GM20000 (cell line): ENCODE measurements around the gene CCL18.
"Not testable (repeated sequence)": the region's sequence is repeated elsewhere in the genome, so short reads cannot be mapped to it uniquely, and the experiment has no call there.

Experiments used
- DNase-seq: peaks from one replicate; pipeline ENCODE4 v3.0.0; 2012; ENCODE audit warnings: low spot score
- TF ChIP-seq, protein P1 (sequence below): IDR thresholded peaks from 2 replicates; pipeline ENCODE4 v1.5.1; 2012; ENCODE audit warnings: mild to moderate bottlenecking, control low read depth; ENCODE audit errors: extremely low read depth, missing control alignments

CCL18 gene

GRCh38 chr17:36111068-36111490 is 47.0 kb downstream of the CCL18 start:
- DNase-seq, result no peak

DNA sequence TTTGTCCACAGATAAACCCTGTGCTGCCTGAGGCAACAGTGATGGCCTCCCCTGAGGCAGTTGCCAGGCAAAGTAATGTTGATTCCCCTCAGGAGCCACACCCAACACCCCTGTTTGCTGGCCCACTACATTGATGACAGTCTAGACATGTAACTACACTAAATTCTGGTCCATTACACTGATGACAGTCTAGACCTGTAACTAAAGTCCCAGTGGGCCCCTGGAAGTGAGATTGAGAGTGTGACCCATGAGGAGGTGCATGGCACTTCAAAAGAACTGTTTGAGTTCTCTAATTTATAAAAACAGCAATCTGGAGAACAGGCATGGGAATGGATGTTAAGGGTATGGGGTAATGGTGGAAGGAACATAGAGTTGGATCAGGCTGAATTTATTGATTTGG is 48.5 kb downstream of the CCL18 start:
- no peak for DNase-seq
- TF ChIP-seq, protein P1, sequence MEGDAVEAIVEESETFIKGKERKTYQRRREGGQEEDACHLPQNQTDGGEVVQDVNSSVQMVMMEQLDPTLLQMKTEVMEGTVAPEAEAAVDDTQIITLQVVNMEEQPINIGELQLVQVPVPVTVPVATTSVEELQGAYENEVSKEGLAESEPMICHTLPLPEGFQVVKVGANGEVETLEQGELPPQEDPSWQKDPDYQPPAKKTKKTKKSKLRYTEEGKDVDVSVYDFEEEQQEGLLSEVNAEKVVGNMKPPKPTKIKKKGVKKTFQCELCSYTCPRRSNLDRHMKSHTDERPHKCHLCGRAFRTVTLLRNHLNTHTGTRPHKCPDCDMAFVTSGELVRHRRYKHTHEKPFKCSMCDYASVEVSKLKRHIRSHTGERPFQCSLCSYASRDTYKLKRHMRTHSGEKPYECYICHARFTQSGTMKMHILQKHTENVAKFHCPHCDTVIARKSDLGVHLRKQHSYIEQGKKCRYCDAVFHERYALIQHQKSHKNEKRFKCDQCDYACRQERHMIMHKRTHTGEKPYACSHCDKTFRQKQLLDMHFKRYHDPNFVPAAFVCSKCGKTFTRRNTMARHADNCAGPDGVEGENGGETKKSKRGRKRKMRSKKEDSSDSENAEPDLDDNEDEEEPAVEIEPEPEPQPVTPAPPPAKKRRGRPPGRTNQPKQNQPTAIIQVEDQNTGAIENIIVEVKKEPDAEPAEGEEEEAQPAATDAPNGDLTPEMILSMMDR, result no peak

More at GRCh38 chr17:36111068-36111490, 47.0 kb downstream of the CCL18 start:
- TF ChIP-seq, protein P1, result no peak

DNA sequence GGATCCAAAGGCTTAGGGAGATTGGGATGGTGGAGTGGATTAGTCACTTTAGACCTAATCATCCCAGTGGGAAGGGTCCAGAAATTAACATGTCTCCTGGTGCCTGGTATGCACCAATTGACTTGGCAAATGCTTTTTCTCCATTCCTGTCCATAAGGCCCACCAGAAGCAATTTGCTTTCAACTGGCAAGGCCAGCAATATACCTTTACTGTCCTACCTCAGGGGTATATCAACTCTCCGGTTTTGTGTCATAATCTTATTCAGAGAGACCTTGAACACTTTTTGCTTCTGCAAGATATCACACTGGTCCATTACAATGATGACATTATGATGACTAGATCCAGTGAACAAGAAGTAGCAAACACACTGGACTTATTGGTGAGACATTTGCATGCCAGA is 49.1 kb downstream of the CCL18 start:
- DNase-seq, result not testable (repeated sequence)

DNA sequence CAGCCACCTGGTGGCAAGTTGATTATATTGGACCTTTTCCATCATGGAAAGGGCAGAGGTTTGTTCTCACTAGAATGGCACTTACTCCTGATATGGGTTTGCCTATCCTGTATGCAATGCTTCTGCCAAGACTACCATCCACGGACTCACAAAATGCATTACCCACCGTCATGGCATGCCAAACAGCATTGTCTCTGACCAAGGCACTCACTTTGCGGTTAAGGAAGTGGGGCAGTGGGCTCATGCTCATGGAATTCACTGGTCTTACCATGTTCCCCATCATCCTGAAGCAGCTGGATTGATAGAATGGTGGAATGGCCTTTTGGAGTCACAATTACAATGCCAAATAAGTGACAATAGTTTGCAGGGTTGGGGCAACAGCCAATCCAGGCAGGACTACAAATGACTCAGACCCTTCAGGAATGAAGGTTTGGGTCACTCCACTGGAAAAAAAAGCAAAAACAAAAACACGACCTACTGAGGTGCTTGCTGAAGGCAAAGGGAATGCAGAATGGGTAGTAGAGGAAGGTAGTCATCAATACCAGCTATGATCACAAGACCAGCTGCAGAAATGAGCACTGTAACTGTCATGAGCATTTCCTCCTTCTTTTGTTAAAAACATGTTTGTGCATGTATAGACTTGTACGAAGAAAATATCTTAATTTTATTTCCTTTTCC is 51.0 kb downstream of the CCL18 start:
- DNase-seq, result not testable (repeated sequence)

- not testable (repeated sequence) for DNase-seq
Observed at GRCh38 chr17:36115649-36115977, 51.5 kb downstream of the CCL18 start.

DNA sequence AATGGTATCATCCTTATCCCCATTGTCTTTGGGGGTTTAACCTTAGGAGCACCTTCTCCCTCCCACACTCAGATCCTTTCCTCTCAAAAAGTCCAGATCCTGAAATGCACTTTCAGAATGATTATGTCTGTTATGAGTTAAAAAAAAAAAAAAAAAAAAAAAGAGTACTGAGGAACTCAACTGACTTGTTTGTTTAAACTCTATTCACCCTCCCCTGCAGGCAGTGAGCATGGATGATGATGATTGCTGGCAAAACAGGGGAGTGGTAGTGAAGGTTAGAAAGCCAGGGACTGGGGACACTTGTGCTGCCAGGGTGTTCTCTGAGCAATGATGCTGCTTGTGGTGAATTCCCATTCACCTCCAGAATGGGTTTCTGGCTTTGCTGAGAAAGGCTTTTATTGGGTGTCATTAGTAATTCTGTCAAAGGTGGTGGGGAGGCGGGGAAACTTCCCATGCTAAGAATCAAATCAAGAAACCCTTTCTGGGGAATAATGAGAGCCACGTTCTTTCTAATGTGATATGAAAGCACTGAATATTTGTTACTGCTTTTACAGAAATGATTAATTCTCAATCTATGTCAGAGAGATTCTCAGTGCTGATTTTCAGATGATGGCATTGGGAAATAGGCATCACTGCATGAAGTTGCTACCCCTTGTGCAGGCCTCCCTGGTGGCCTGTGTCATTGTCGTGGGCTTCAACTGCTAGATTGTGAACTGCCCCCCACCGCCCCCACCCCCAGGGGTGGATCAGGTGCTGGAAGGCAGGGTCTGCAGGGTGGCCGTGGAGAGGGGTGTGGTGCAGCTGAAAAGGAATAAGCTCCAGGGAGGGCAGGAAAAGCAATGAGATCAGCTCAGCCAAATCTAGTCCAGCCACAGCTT is 53.7 kb downstream of the CCL18 start:
- TF ChIP-seq, protein P1, result no peak
- DNase-seq, result peak; percentile 24

GRCh38 chr17:36118477-36119353 is 54.6 kb downstream of the CCL18 start:
- TF ChIP-seq, protein P1, result no peak
- no peak for DNase-seq

DNA sequence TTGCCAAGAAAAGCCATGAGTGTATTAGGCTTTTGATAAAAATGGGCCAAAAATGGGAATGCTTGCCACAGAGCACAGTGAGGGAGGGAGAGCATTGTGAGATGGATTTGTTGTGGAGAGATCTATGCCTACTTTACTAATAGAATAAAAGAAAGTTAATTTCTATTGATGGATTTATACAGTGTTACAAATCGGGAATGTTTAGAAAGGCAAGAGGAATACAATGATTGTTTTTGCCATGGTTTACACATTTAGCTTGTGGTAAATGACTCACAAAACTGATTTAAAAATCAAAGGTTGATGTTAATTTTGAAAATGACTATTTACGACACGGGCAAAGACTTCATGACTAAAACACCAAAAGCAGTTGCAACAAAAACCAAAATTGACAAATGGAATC is 56.1 kb downstream of the CCL18 start:
- TF ChIP-seq, protein P1, result no peak
- no peak for DNase-seq

DNA sequence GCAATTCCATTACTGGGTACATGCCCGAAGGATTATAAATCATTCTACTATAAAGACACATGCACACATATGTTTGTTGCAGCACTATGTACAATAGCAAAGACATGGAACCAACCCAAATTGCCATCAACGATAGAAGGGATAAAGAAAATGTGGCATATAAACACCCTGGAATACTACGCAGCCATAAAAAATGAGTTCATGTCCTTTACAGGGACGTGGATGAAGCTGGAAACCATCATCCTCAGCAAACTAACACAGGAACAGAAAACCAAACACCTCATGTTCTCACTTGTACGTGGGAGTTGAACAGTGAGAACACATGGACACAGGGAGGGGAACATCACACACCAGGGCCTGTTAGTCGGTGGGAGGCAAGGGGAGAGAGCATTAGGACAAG is 57.0 kb downstream of the CCL18 start:
- DNase-seq, result not testable (repeated sequence)
